ENCODE measurements around the gene BTBD16. TPM values are rescaled to one million over a fixed set of nuclear protein-coding genes. Genes with fewer than 3 reads are reported as not detected.

BTBD16 gene
- total and polyA plus RNA-seq, 4 donors, result 0.42 to 2.8 (median 1.8) TPM

GRCh38 chr10:122285506-122286444 lies 14.7 kb downstream of the BTBD16 start:
- 81% methylated on average over 17 of the region's 17 CpGs for WGBS
- Histone ChIP-seq H3K27ac (ENCODE audit: low read depth in 1 of 2, low read length in 2 of 2) (no peak overlapping the region), H3K36me3 (ENCODE audit: control insufficient read depth in 4 of 4, insufficient read depth in 3 of 4, low read depth in 1 of 4, low read length in 3 of 4) (no peaks in the 10 kb centered on the region), H3K4me3 (ENCODE audit: low read depth in 1 of 3, low read length in 3 of 3) (no peak overlapping the region), H3K9me3 (ENCODE audit: control insufficient read depth in 4 of 4, low read length in 3 of 4) (no peaks in the 10 kb centered on the region), H3K27me3 (ENCODE audit: control insufficient read depth in 4 of 4, insufficient read depth in 4 of 4, low read length in 3 of 4) (no peaks in the 10 kb centered on the region), H3K9ac (ENCODE audit: low read depth in 1 of 2, low read length in 2 of 2) (no peak overlapping the region), H3K4me1 (ENCODE audit: control insufficient read depth in 4 of 4, insufficient read depth in 4 of 4, low read length in 3 of 4) (no peaks in the 10 kb centered on the region)
- no peak for DNase-seq (ENCODE audit: low spot score)
- TF ChIP-seq JUND (IDR thresholded peaks at IDR 0.05), result no peak
- TF ChIP-seq HNF4G (IDR thresholded peaks at IDR 0.05), result no peak
- TF ChIP-seq SP1 (IDR thresholded peaks at IDR 0.05), result no peak
- no peak for TF ChIP-seq REST (IDR thresholded peaks at IDR 0.05)
- TF ChIP-seq GABPA (IDR thresholded peaks at IDR 0.05 in 1 of 2, conservative IDR thresholded peaks at IDR 0.05 in 1 of 2), result no peak
- no peak for TF ChIP-seq RXRA (IDR thresholded peaks at IDR 0.05)
- no peak for TF ChIP-seq YY1 (IDR thresholded peaks at IDR 0.05)
- TF ChIP-seq HNF4A (conservative IDR thresholded peaks at IDR 0.05), result no peak
- no peak for TF ChIP-seq ZBTB33 (IDR thresholded peaks at IDR 0.05)
- TF ChIP-seq TAF1 (conservative IDR thresholded peaks at IDR 0.05), result no peak
- no peak for TF ChIP-seq FOXA1 (IDR thresholded peaks at IDR 0.05)
- no peak for TF ChIP-seq CTCF (IDR thresholded peaks at IDR 0.05; ENCODE audit: low read depth, low read length, missing input control)

- TF ChIP-seq FOXA1 (IDR thresholded peaks at IDR 0.05) (no peak), RXRA (IDR thresholded peaks at IDR 0.05) (no peak), YY1 (IDR thresholded peaks at IDR 0.05) (no peak), REST (IDR thresholded peaks at IDR 0.05) (no peak), ZBTB33 (IDR thresholded peaks at IDR 0.05) (no peak), CTCF (IDR thresholded peaks at IDR 0.05; ENCODE audit: low read depth, low read length, missing input control) (no peak)
- Histone ChIP-seq H3K9me3 (ENCODE audit: control insufficient read depth in 4 of 4, low read length in 3 of 4) (no peaks in the 10 kb centered on the region), H3K27ac (ENCODE audit: low read depth in 1 of 2, low read length in 2 of 2) (no peak overlapping the region), H3K36me3 (ENCODE audit: control insufficient read depth in 4 of 4, insufficient read depth in 3 of 4, low read depth in 1 of 4, low read length in 3 of 4) (no peaks in the 10 kb centered on the region), H3K27me3 (ENCODE audit: control insufficient read depth in 4 of 4, insufficient read depth in 4 of 4, low read length in 3 of 4) (no peaks in the 10 kb centered on the region), H3K4me1 (ENCODE audit: control insufficient read depth in 4 of 4, insufficient read depth in 4 of 4, low read length in 3 of 4) (no peaks in the 10 kb centered on the region), H3K4me3 (ENCODE audit: low read depth in 1 of 3, low read length in 3 of 3) (no peak overlapping the region), H3K9ac (ENCODE audit: low read depth in 1 of 2, low read length in 2 of 2) (no peak overlapping the region)
- DNase-seq (ENCODE audit: low spot score), result no peak
- 83% methylated on average over 7 of the region's 7 CpGs for WGBS
Measured at GRCh38 chr10:122286867-122287266, 15.8 kb downstream of the BTBD16 start.
